Activated B cell treated with CpG ODN at 0.5 μM for 24 hours (primary cell): ENCODE results near the gene TMEM140. TPM values are rescaled to one million over a fixed set of nuclear protein-coding genes. Genes with fewer than 3 reads are reported as not detected.
A peak's percentile ranks its signal among the peaks of the same experiment; 100 is the strongest.
"Not testable (repeated sequence)": the region's sequence is repeated elsewhere in the genome, so short reads cannot be mapped to it uniquely, and the experiment has no call there.

Source experiments
- ATAC-seq: fragments of 200-7000 bp; cut with Tn5 transposase; one replicate; pipeline ENCODE4 v1.10.0; 2021; ENCODE audit warnings: low read depth, mild to moderate bottlenecking, moderate library complexity
- CTCF ChIA-PET: fragments of 350-600 bp; sonication (Branson Sonifier 250); formaldehyde crosslinking; loops from one replicate; lab custom pipeline; 2021; ENCODE audit warnings: antibody characterized with exemption; lab: Charles Lee
- POLR2A ChIA-PET: fragments of 350-600 bp; sonication (Branson Sonifier 250); formaldehyde crosslinking; loops from one replicate; lab custom pipeline; 2021; ENCODE audit warnings: antibody characterized with exemption; lab: Charles Lee
- DNase-seq: peaks from one replicate; pipeline ENCODE4 v3.0.0; 2022
- H3K27ac Mint-ChIP-seq: one replicate; pipeline ENCODE4 v1.8.0; 2020; ENCODE audit warnings: mixed read lengths
- H3K27me3 Mint-ChIP-seq: one replicate; pipeline ENCODE4 v1.8.0; 2021; ENCODE audit warnings: mixed read lengths
- H3K36me3 Mint-ChIP-seq: one replicate; pipeline ENCODE4 v1.8.0; 2021; ENCODE audit warnings: low read depth, mixed read lengths
- H3K4me1 Mint-ChIP-seq: one replicate; pipeline ENCODE4 v1.8.0; 2021; ENCODE audit warnings: mixed read lengths
- H3K4me3 Mint-ChIP-seq: one replicate; pipeline ENCODE4 v1.8.0; 2020; ENCODE audit warnings: mild to moderate bottlenecking, mixed read lengths
- H3K9me3 Mint-ChIP-seq: one replicate; pipeline ENCODE4 v1.8.0; 2020; ENCODE audit warnings: mixed read lengths
- intact Hi-C: fragments of 100-400 bp; cut with micrococcal nuclease; formaldehyde crosslinking; loops from one replicate; pipeline ENCODE4 v1.15.1; 2024
- total RNA-seq: library from RNA; stranded (reverse); gene quantifications from 2 replicates; pipeline ENCODE4 v1.2.3, GENCODE V29; 2022
- TF ChIP-seq, protein P1 (sequence below): fragments of 200-600 bp; IDR thresholded peaks from one replicate; pipeline ENCODE4 v1.8.0; 2022; ENCODE audit warnings: antibody characterized with exemption, mild to moderate bottlenecking

Gene TMEM140
- total RNA-seq, 1 donor from 2014 or later: 20.9 TPM

DNA sequence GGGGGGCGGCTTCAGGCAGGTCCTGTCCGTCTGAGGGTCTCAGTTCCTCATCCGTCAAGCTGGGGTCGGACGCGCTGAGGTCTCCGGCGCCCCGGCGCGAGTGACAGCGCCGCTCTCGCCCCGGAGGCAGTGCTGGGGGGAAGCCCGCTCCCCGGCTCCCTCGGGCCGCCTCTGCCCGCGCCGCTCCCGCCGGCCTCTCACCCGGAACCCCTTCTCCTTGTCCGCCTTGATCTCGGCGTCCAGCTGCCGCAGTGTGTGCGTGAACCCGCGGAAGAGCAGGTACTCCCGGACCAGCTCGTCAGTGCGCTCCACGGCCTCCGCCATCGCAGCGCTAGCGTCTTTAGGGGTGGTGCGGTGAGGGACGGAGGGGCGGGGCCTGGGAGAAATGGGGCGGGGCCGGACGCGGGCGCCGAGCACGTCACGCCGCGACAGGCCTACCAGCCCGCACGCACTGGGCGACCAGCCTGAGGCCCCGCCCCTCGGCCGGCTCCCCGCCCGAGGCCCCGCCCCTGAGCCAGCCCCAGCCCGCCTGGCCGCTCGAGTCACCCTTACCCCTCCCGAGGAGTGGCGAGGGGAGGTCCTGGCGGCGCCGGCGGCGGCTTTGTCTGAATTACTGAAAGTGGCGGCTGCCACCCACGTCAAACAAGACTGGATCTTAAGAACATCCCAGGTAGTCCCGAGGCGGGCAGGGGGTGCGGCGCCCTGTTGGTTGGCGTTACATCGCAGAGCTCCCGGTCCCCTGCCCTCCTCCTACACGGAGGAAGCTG lies 63.5 kb downstream of the TMEM140 start, which contains the start of gene WDR91:
Gene WDR91 (minus strand): TSS at position 348 of the 767 bp plus-strand sequence. CDS start 24 bp downstream, at position 324.
- POLR2A ChIA-PET: interaction anchor here (0.6 to 6.2 kb wide), 15 partner anchors 13 to 564 kb away, joined by 3 to 62 read pairs (median 5); partner anchors contain the start of genes AGBL3, CYREN and TMEM140
- H3K27ac Mint-ChIP-seq: peak within 1 kb of the TSS; percentile 97
- peak within 1 kb of the TSS; percentile 97 for H3K4me3 Mint-ChIP-seq
- CTCF ChIA-PET: interaction anchor here (0.8 to 1.3 kb wide), 3 partner anchors 25 to 60 kb away, joined by 3 read pairs; no protein-coding TSS in a partner anchor
- intact Hi-C loops: loop anchor here (1.0 to 5.0 kb wide), 13 partner anchors 23 to 1959 kb away; partner anchors contain the start of genes AGBL3, AKR1B1, BPGM and CNOT4
- TF ChIP-seq, protein P1, sequence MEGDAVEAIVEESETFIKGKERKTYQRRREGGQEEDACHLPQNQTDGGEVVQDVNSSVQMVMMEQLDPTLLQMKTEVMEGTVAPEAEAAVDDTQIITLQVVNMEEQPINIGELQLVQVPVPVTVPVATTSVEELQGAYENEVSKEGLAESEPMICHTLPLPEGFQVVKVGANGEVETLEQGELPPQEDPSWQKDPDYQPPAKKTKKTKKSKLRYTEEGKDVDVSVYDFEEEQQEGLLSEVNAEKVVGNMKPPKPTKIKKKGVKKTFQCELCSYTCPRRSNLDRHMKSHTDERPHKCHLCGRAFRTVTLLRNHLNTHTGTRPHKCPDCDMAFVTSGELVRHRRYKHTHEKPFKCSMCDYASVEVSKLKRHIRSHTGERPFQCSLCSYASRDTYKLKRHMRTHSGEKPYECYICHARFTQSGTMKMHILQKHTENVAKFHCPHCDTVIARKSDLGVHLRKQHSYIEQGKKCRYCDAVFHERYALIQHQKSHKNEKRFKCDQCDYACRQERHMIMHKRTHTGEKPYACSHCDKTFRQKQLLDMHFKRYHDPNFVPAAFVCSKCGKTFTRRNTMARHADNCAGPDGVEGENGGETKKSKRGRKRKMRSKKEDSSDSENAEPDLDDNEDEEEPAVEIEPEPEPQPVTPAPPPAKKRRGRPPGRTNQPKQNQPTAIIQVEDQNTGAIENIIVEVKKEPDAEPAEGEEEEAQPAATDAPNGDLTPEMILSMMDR: no peak
- peaks cover 40% of the 10 kb centered on the region for H3K4me1 Mint-ChIP-seq
- H3K9me3 Mint-ChIP-seq: no peaks in the 10 kb centered on the region
- peaks cover 16% of the 10 kb centered on the region for H3K36me3 Mint-ChIP-seq
- ATAC-seq (peak; percentile 92), DNase-seq (peak; percentile 87)
- H3K27me3 Mint-ChIP-seq: no peaks in the 10 kb centered on the region

DNA sequence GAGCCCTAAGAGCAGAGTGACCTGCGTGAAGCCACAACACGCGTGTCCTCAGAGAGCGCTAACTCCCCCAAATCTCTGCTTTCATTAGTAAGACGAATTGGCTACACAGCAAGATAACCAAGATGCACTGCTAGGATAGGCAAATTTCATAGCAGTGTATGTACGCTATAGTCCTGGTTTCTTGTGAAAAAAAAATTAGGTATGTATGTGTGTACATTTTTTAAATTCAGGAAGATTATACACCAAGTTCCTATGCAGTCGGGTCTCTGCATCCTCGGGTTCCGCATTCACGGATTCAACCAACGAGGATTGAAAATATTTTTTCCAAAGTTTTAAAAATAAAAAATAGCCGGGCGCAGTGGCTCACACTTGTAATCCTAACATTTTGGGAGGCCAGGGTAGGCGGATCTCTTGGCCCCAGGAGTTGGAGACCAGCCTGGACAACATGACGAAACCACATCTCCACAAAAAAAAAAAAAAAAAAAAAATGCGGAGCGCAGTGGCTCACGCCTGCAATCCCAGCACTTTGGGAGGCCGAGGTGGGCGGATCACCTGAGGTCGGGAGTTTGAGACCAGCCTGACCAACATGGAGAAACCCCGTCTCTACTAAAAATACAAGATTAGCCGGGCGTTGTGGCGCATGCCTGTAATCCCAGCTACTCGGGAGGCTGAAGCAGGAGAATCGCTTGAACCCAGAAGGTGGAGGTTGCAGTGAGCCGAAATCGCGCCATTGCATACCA lies 64.2 kb downstream of the TMEM140 start:
- H3K9me3 Mint-ChIP-seq, DNase-seq, ATAC-seq, CTCF ChIA-PET, H3K27me3 Mint-ChIP-seq: not testable (repeated sequence)
- Mint-ChIP-seq H3K4me3 (peak overlapping the region; percentile 89), H3K36me3 (peaks cover 12% of the 10 kb centered on the region), H3K27ac (peak overlapping the region; percentile 71), H3K4me1 (peaks cover 35% of the 10 kb centered on the region)
- POLR2A ChIA-PET: interaction anchor here (0.6 to 6.2 kb wide), 10 partner anchors 13 to 565 kb away, joined by 3 to 62 read pairs (median 5); partner anchors contain the start of genes CYREN and TMEM140
- intact Hi-C loops: loop anchor here (1.0 to 5.0 kb wide), 13 partner anchors 24 to 1959 kb away; partner anchors contain the start of genes AGBL3, AKR1B1, BPGM and CNOT4

DNA sequence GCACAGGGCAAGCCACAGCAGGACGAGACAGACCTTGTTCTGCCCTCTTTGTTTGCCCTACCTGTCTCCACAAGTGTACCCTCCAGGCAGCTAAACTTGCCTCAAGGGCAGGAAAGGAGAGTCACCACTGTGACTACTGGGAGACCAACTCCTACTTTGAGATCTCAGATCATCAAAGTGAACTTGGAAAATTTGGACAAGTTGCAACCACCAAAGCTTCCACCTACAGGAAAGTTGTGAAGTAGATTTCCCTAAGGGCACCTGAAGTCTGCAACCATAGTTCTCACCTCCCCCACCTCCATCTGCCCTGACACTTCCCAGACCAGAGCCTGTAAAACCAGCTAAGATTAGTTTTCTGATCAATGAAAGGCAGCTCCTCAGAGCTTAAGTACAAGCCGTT lies 66.0 kb downstream of the TMEM140 start:
- Mint-ChIP-seq H3K4me1 (peaks cover 18% of the 10 kb centered on the region), H3K27ac (no peak overlapping the region), H3K9me3 (no peaks in the 10 kb centered on the region), H3K36me3 (peaks cover 2% of the 10 kb centered on the region), H3K4me3 (no peak overlapping the region), H3K27me3 (no peaks in the 10 kb centered on the region)
- TF ChIP-seq, protein P1: no peak
- DNase-seq (no peak), ATAC-seq (no peak)
- ChIA-PET CTCF (no interaction called here), POLR2A (no interaction called here)
- intact Hi-C loops: loop anchor here (5.0 kb wide), 2 partner anchors 768 to 782 kb away; no protein-coding TSS in a partner anchor

DNA sequence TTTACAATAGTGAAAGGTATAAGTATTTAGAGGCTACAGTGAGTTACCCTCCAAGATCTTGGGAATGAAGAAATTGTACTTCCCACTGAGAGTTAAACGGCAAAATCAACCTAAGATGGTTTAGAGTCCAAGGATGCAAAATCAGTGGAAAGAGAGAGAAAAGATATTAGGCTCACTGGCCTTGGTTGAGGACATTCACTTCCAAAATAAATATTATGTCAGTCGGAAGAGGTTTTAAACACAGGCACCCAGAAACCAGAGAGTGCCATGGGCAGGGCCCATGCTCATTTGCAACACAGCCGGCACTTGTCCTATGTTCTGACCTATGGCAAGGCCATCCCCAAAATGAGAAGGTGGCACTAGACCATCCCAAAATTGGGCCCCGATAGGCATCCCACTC lies 67.3 kb downstream of the TMEM140 start:
- TF ChIP-seq, protein P1: no peak
- ATAC-seq: no peak
- Mint-ChIP-seq H3K27ac (no peak overlapping the region), H3K9me3 (no peaks in the 10 kb centered on the region), H3K36me3 (peaks cover 2% of the 10 kb centered on the region), H3K27me3 (no peaks in the 10 kb centered on the region), H3K4me1 (peaks cover 6% of the 10 kb centered on the region), H3K4me3 (no peak overlapping the region)
- ChIA-PET POLR2A (no interaction called here), CTCF (no interaction called here)
- DNase-seq: no peak
- intact Hi-C loops: no loop called here

DNA sequence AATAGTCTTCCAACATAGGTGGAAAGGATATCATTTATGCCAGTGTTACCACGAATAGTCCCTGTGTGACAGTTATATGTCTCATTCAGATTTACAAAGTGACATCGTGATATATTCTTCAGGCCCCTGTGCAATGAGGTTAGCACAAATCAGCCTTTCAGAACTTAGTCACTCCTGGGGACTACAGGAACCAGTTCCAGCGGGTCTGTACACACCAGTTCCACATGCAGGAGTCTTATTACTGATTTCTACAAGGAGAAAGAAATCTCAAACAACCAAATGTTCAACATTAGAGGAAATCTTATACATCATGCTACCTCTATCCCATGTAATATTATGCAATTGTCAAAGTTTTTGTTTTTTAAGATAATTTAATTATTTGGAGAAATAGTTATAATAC lies 67.8 kb downstream of the TMEM140 start:
- Mint-ChIP-seq H3K9me3 (no peaks in the 10 kb centered on the region), H3K27me3 (no peaks in the 10 kb centered on the region), H3K4me3 (no peak overlapping the region), H3K4me1 (peaks cover 1% of the 10 kb centered on the region), H3K27ac (no peak overlapping the region), H3K36me3 (peaks cover 2% of the 10 kb centered on the region)
- ATAC-seq (no peak), DNase-seq (no peak)
- TF ChIP-seq, protein P1: no peak
- ChIA-PET POLR2A (no interaction called here), CTCF (no interaction called here)
- intact Hi-C loops: no loop called here

Other genes starting within 250 kb of the TMEM140 start
- gene AGBL3, start 161.6 kb upstream of the TMEM140 start, total RNA-seq: 6.1 and 9.6 TPM in 2 replicates
- gene CYREN, start 22.6 kb downstream of the TMEM140 start, total RNA-seq: 78.2 and 79.3 TPM in 2 replicates
- 59.5 and 60.1 TPM in 2 replicates for gene WDR91, start 63.5 kb downstream of the TMEM140 start, total RNA-seq
- not detected in 2 replicates for gene STRA8, start 85.8 kb downstream of the TMEM140 start, total RNA-seq